MM.1S (cell line): ENCODE results near the gene RRP1.

Experiments
- EZH2 ChIP-seq: fragments of 300-600 bp; sonication (generic); optimal IDR thresholded peaks from 2 replicates; pipeline ENCODE3; 2017; ENCODE audit warnings: low read depth, mild to moderate bottlenecking, antibody characterized with exemption, low read length, mixed read lengths
- EZH2phosphoT487 ChIP-seq: fragments of 300-600 bp; sonication (generic); IDR thresholded peaks from 2 replicates; pipeline ENCODE4 v1.6.1; 2018; ENCODE audit warnings: antibody characterized with exemption, low read length
- TF ChIP-seq, protein P1 (sequence below): fragments of 300-600 bp; sonication (generic); IDR thresholded peaks from 2 replicates; pipeline ENCODE4 v1.5.1; 2016; ENCODE audit warnings: antibody characterized with exemption, low read length, mixed read lengths

- TF ChIP-seq, protein P1, sequence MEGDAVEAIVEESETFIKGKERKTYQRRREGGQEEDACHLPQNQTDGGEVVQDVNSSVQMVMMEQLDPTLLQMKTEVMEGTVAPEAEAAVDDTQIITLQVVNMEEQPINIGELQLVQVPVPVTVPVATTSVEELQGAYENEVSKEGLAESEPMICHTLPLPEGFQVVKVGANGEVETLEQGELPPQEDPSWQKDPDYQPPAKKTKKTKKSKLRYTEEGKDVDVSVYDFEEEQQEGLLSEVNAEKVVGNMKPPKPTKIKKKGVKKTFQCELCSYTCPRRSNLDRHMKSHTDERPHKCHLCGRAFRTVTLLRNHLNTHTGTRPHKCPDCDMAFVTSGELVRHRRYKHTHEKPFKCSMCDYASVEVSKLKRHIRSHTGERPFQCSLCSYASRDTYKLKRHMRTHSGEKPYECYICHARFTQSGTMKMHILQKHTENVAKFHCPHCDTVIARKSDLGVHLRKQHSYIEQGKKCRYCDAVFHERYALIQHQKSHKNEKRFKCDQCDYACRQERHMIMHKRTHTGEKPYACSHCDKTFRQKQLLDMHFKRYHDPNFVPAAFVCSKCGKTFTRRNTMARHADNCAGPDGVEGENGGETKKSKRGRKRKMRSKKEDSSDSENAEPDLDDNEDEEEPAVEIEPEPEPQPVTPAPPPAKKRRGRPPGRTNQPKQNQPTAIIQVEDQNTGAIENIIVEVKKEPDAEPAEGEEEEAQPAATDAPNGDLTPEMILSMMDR = peak; percentile 22; the same call in 1 of the 2 replicates
- TF ChIP-seq EZH2 (no peak), EZH2phosphoT487 (no peak)
Measured at GRCh38 chr21:43816611-43817071, 27.3 kb downstream of the RRP1 start.
